Neural progenitor cell (in vitro differentiated cells): ENCODE results near the gene MICAL2. TPM values are rescaled to one million over a fixed set of nuclear protein-coding genes. Genes with fewer than 3 reads are reported as not detected.

ENCODE experiments used
- DNase-seq: peaks from one replicate; pipeline ENCODE4 v3.0.0-alpha.2; 2016; ENCODE audit warnings: low spot score
- H2AFZ ChIP-seq: fragments of 200-600 bp; sonication (generic); replicated peaks from 2 replicates; pipeline ENCODE4 v1.6.1; 2016; ENCODE audit warnings: antibody characterized with exemption
- H3F3A ChIP-seq: fragments of 200-600 bp; sonication (generic); 2 replicates; pipeline ENCODE4 v1.6.1; 2016; ENCODE audit warnings: antibody characterized with exemption, low read depth
- H3K27ac ChIP-seq: fragments of 200-600 bp; sonication (generic); 2 replicates; pipeline ENCODE4 v1.5.1; 2016; ENCODE audit warnings: mild to moderate bottlenecking
- H3K27me3 ChIP-seq: fragments of 200-600 bp; sonication (generic); 2 replicates; pipeline ENCODE4 v1.6.1; 2016; ENCODE audit warnings: mild to moderate bottlenecking, moderate library complexity
- H3K36me3 ChIP-seq: fragments of 200-600 bp; sonication (generic); 2 replicates; pipeline ENCODE4 v1.5.1; 2016
- H3K4me1 ChIP-seq: fragments of 200-600 bp; sonication (generic); 2 replicates; pipeline ENCODE4 v1.6.1; 2016; ENCODE audit warnings: mixed run types
- H3K4me2 ChIP-seq: fragments of 200-600 bp; sonication (generic); 2 replicates; pipeline ENCODE4 v1.6.1; 2016
- H3K4me3 ChIP-seq: fragments of 200-600 bp; sonication (generic); 2 replicates; pipeline ENCODE4 v1.5.1; 2016
- H3K79me2 ChIP-seq: fragments of 200-600 bp; sonication (generic); 2 replicates; pipeline ENCODE4 v1.6.1; 2016; ENCODE audit warnings: low read depth
- H3K9ac ChIP-seq: fragments of 200-600 bp; sonication (generic); 2 replicates; pipeline ENCODE4 v1.6.1; 2016
- H3K9me3 ChIP-seq: fragments of 200-600 bp; sonication (generic); 2 replicates; pipeline ENCODE4 v1.5.1; 2016; ENCODE audit warnings: low read depth
- H4K20me1 ChIP-seq: fragments of 200-600 bp; sonication (generic); 2 replicates; pipeline ENCODE4 v1.6.1; 2016; ENCODE audit warnings: low read depth
- H3K27ac Mint-ChIP-seq: 3 replicates; pipeline ENCODE4 v1.8.0; 2021; ENCODE audit warnings: mixed read lengths
- H3K27me3 Mint-ChIP-seq: 2 replicates; pipeline ENCODE4 v1.8.0; 2022; ENCODE audit warnings: low read depth, mild to moderate bottlenecking, inconsistent platforms, moderate library complexity, mixed read lengths; ENCODE audit not compliant: insufficient read depth
- H3K36me3 Mint-ChIP-seq: 3 replicates; pipeline ENCODE4 v1.8.0; 2021; ENCODE audit warnings: mixed read lengths
- H3K4me1 Mint-ChIP-seq: 3 replicates; pipeline ENCODE4 v1.8.0; 2021; ENCODE audit warnings: mixed read lengths
- H3K4me3 Mint-ChIP-seq: 3 replicates; pipeline ENCODE4 v1.8.0; 2021; ENCODE audit warnings: mild to moderate bottlenecking, moderate library complexity, mixed read lengths
- H3K9me3 Mint-ChIP-seq: 3 replicates; pipeline ENCODE4 v1.8.0; 2020; ENCODE audit warnings: mixed read lengths
- EZH2 ChIP-seq: fragments of 200-600 bp; sonication (generic); IDR thresholded peaks from 2 replicates; pipeline ENCODE4 v1.6.1; 2017; ENCODE audit warnings: antibody characterized with exemption, mild to moderate bottlenecking, moderate library complexity
- EZH2phosphoT487 ChIP-seq: fragments of 200-600 bp; sonication (generic); IDR thresholded peaks from 2 replicates; pipeline ENCODE4 v1.6.1; 2017; ENCODE audit warnings: antibody characterized with exemption
- total RNA-seq: library from RNA; depleted of rRNA; stranded (reverse); fragments of >200 nt; gene quantifications from 2 replicates; pipeline ENCODE4 v1.2.3, GENCODE V29; 2015; ENCODE audit warnings: low replicate concordance
- TF ChIP-seq, protein P1 (sequence below): fragments of 200-600 bp; sonication (generic); IDR thresholded peaks from 2 replicates; pipeline ENCODE4 v1.5.1; 2017; ENCODE audit warnings: antibody characterized with exemption, mild to moderate bottlenecking

The MICAL2 gene
- total RNA-seq, 1 donor from 2014 or later, result 0.60 TPM

DNA sequence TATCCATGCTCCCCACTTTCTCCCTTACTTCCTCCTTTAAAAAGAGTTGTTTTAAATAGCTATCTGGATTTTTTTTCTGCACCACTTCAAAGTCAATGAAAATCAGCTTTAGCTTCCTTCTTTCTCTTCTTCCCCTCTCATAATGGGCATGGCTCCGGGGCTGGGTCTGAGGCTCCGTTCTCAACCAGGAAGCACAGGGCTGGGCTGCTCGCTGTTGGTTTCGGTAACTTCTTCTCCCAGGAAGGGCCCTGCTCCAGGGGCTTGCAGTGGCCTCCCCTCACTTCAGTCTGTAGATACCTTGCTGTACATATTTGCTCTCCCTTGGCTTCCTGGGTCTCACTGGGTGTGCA is 23.8 kb downstream of the MICAL2 start:
- Histone ChIP-seq H3K27ac (no peak overlapping the region), H3K79me2 (no peaks in the 10 kb centered on the region), H3K9ac (no peak overlapping the region), H3K4me1 (peaks cover 10% of the 10 kb centered on the region), H3F3A (no peaks in the 10 kb centered on the region), H3K4me3 (no peak overlapping the region), H3K4me2 (no peak overlapping the region), H4K20me1 (no peaks in the 10 kb centered on the region), H2AFZ (no peak overlapping the region), H3K36me3 (no peaks in the 10 kb centered on the region), H3K27me3 (no peaks in the 10 kb centered on the region), H3K9me3 (no peaks in the 10 kb centered on the region)
- DNase-seq, result no peak
- peaks cover 14% of the 10 kb centered on the region for H3K27me3 Mint-ChIP-seq
- H3K27ac Mint-ChIP-seq, result no peak overlapping the region
- no peaks in the 10 kb centered on the region for H3K36me3 Mint-ChIP-seq
- H3K4me1 Mint-ChIP-seq, result peaks cover 10% of the 10 kb centered on the region
- H3K4me3 Mint-ChIP-seq, result no peak overlapping the region
- H3K9me3 Mint-ChIP-seq, result no peaks in the 10 kb centered on the region
- TF ChIP-seq EZH2 (no peak), EZH2phosphoT487 (no peak)
- TF ChIP-seq, protein P1, sequence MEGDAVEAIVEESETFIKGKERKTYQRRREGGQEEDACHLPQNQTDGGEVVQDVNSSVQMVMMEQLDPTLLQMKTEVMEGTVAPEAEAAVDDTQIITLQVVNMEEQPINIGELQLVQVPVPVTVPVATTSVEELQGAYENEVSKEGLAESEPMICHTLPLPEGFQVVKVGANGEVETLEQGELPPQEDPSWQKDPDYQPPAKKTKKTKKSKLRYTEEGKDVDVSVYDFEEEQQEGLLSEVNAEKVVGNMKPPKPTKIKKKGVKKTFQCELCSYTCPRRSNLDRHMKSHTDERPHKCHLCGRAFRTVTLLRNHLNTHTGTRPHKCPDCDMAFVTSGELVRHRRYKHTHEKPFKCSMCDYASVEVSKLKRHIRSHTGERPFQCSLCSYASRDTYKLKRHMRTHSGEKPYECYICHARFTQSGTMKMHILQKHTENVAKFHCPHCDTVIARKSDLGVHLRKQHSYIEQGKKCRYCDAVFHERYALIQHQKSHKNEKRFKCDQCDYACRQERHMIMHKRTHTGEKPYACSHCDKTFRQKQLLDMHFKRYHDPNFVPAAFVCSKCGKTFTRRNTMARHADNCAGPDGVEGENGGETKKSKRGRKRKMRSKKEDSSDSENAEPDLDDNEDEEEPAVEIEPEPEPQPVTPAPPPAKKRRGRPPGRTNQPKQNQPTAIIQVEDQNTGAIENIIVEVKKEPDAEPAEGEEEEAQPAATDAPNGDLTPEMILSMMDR, result no peak

DNA sequence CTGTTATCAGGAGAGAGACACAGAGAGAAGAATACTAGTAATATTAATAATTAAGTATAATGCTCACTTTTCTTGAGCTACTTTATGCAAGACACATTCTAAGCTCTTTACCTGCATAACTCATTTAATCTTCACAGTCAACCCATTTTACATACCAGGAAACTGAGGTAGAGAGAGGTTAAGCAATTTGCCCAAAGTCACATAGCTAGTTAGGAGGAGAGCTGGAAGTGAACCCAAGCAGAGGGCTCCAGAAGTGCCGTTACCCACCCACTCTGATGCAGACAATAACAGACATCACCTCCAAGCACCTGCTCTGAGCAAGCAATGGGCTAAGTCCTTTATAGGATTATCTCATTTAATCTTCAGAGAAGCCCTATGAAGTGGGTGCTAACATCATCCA is 24.8 kb downstream of the MICAL2 start:
- no peaks in the 10 kb centered on the region for H3F3A ChIP-seq
- Mint-ChIP-seq H3K27ac (no peak overlapping the region), H3K4me3 (no peak overlapping the region), H3K27me3 (peaks cover 14% of the 10 kb centered on the region), H3K36me3 (no peaks in the 10 kb centered on the region), H3K9me3 (peaks cover 2% of the 10 kb centered on the region), H3K4me1 (peaks cover 13% of the 10 kb centered on the region)
- no peak for DNase-seq
- H3K9ac ChIP-seq, result no peak overlapping the region
- H3K27me3 ChIP-seq, result no peaks in the 10 kb centered on the region
- no peaks in the 10 kb centered on the region for H4K20me1 ChIP-seq
- no peak overlapping the region for H2AFZ ChIP-seq
- no peak for TF ChIP-seq EZH2phosphoT487
- no peak for TF ChIP-seq EZH2
- TF ChIP-seq, protein P1, result no peak
- no peak overlapping the region for H3K27ac ChIP-seq
- no peak overlapping the region for H3K4me3 ChIP-seq
- no peaks in the 10 kb centered on the region for H3K79me2 ChIP-seq
- H3K4me2 ChIP-seq, result no peak overlapping the region
- no peaks in the 10 kb centered on the region for H3K36me3 ChIP-seq
- peaks cover 10% of the 10 kb centered on the region for H3K4me1 ChIP-seq
- H3K9me3 ChIP-seq, result no peaks in the 10 kb centered on the region

DNA sequence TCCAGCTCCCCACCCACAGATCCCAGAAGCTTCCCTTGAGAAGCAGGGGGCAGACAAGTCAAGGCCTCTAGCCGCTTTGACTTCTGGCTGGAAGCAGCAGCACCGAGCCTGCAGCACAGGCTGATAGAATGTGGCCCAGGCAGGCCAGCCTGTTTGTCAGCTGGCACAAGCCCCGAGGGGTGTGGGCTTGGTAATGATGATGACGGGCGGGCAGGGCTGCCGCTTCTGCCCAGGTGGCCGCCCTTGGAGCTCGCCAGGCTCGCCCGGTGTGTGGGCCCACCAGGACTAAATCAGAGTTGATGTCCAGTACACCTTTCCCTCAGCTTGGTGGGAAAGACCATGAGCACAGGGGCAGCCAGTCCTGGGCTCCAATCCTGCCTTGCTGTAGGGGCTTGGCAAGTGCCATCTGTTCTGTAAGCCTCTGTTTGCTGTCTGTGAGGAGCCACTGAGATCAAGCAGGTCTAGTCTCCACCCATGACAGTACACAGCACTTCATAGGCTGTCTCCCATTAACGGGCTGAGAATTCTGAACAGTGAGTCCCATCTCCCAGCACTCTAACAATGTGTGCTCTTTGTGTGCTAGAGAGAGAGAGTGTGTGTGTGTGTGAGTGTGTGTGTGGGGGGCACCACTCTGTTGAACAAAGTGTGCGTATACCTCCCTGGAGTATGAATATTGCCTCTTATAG is 26.8 kb downstream of the MICAL2 start:
- H3K4me1 Mint-ChIP-seq, result peaks cover 13% of the 10 kb centered on the region
- H3K36me3 ChIP-seq, result no peaks in the 10 kb centered on the region
- no peaks in the 10 kb centered on the region for H3K27me3 ChIP-seq
- H3K27me3 Mint-ChIP-seq, result peaks cover 17% of the 10 kb centered on the region
- no peak for DNase-seq
- H3K4me3 ChIP-seq, result no peak overlapping the region
- H3K36me3 Mint-ChIP-seq, result no peaks in the 10 kb centered on the region
- no peak overlapping the region for H3K4me2 ChIP-seq
- no peak overlapping the region for H3K27ac Mint-ChIP-seq
- TF ChIP-seq, protein P1, result no peak
- TF ChIP-seq EZH2, result no peak
- no peak for TF ChIP-seq EZH2phosphoT487
- H3K4me1 ChIP-seq, result peaks cover 10% of the 10 kb centered on the region
- H3K9ac ChIP-seq, result no peak overlapping the region
- no peak overlapping the region for H2AFZ ChIP-seq
- no peak overlapping the region for H3K27ac ChIP-seq
- H3K9me3 ChIP-seq, result no peaks in the 10 kb centered on the region
- no peaks in the 10 kb centered on the region for H4K20me1 ChIP-seq
- peaks cover 2% of the 10 kb centered on the region for H3K9me3 Mint-ChIP-seq
- no peak overlapping the region for H3K4me3 Mint-ChIP-seq
- H3K79me2 ChIP-seq, result no peaks in the 10 kb centered on the region
- no peaks in the 10 kb centered on the region for H3F3A ChIP-seq
